ENCODE measurements around the gene RPTOR. TPM values are rescaled to one million over a fixed set of nuclear protein-coding genes. Genes with fewer than 3 reads are reported as not detected.

The RPTOR gene
- polyA plus RNA-seq, 1 of the 3 experiments (the other 2 are of a cell fraction) = 14.9 TPM

GRCh38 chr17:80904036-80904753 is 359.6 kb downstream of the RPTOR start:
- POLR2A ChIA-PET = no interaction called here
- Histone ChIP-seq H3K4me2 (no peak overlapping the region), H3K27ac (ENCODE audit: low read depth in 2 of 2, low read length in 1 of 2) (no peak overlapping the region), H3K36me3 (replicated peaks in 1 of 2; ENCODE audit: control insufficient read depth in 1 of 2, insufficient read depth in 2 of 2, low read length in 1 of 2) (peaks cover 3 to 42% of the 10 kb centered on the region in 2 experiments), H3K9me3 (no peaks in the 10 kb centered on the region), H3K9ac (no peak overlapping the region), H3K79me2 (ENCODE audit: insufficient read depth) (no peaks in the 10 kb centered on the region), H3F3A (replicated peaks; ENCODE audit: insufficient read depth) (no peaks in the 10 kb centered on the region), H3K9me2 (no peaks in the 10 kb centered on the region), H2AFZ (ENCODE audit: low read depth) (no peak overlapping the region), H3K4me1 (ENCODE audit: control insufficient read depth in 1 of 2, insufficient read depth in 2 of 2, low read depth in 1 of 2, low read length in 1 of 2) (no peaks in the 10 kb centered on the region), H3K27me3 (ENCODE audit: insufficient read depth) (no peaks in the 10 kb centered on the region), H4K20me1 (ENCODE audit: insufficient read depth) (no peaks in the 10 kb centered on the region), H3K4me3 (ENCODE audit: low read depth in 2 of 2, low read length in 1 of 2) (no peak overlapping the region)
- DNase-seq = no peak
- no peak for TF ChIP-seq USF2 (IDR thresholded peaks at IDR 0.05; ENCODE audit: borderline replicate concordance, low read depth, low read length)
- no peak for TF ChIP-seq PBX3 (IDR thresholded peaks at IDR 0.05)
- TF ChIP-seq NRF1 (IDR thresholded peaks at IDR 0.05; ENCODE audit: low read depth, low read length) = no peak
- no peak for TF ChIP-seq REST (IDR thresholded peaks at IDR 0.05; ENCODE audit: low read depth, low read length)
- no peak for TF ChIP-seq SIN3A (IDR thresholded peaks at IDR 0.05; ENCODE audit: borderline replicate concordance, low read depth, low read length)
- no peak for TF ChIP-seq IRF3 (IDR thresholded peaks at IDR 0.05; ENCODE audit: low read depth, low read length)
- no peak for TF ChIP-seq FOSL2 (IDR thresholded peaks at IDR 0.05; ENCODE audit: borderline replicate concordance, low read depth)
- TF ChIP-seq CTCF (IDR thresholded peaks at IDR 0.05) = no peak
- TF ChIP-seq SMC3 (IDR thresholded peaks at IDR 0.05; ENCODE audit: low read depth, low read length) = no peak
- TF ChIP-seq ELF1 (IDR thresholded peaks at IDR 0.05) = no peak
- no peak for TF ChIP-seq MXI1 (IDR thresholded peaks at IDR 0.05; ENCODE audit: low read depth, low read length)
- CTCF ChIA-PET = interaction anchor here (0.9 kb wide), 1 partner anchor 329 kb away, joined by 3 read pairs; no protein-coding TSS in a partner anchor
- 91% methylated on average over 25 of the region's 30 CpGs for WGBS (ENCODE audit: low lambda C conversion rate)
